HG02610 (cell line): ENCODE measurements around the gene ACOXL.

Experiments used
- ATAC-seq: cut with Tn5 transposase; IDR thresholded peaks from one replicate; pipeline ENCODE4 v1.9.1; 2021; ENCODE audit warnings: mild to moderate bottlenecking, moderate library complexity; ENCODE audit not compliant: unreplicated experiment

Gene ACOXL

DNA sequence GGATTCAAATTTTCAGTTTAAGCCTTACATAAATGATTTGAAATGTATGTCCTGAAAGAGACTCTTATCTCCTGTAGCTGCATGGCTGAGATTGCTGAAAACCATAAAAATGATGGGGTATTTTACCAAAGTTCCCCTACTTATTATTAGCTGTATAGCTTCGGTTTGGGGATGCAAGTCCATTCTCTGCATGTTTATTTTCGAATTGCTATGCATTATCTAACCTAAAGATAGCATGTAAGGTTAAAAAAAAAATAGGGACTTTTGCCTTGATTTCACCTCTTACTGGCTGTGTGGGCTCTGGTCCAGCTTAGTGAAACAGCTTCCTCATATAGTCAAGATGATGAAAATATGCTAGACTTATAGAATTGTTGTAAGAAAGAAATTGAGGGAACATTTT is 14.0 kb upstream of the ACOXL start:
- peak; percentile 41 for ATAC-seq

DNA sequence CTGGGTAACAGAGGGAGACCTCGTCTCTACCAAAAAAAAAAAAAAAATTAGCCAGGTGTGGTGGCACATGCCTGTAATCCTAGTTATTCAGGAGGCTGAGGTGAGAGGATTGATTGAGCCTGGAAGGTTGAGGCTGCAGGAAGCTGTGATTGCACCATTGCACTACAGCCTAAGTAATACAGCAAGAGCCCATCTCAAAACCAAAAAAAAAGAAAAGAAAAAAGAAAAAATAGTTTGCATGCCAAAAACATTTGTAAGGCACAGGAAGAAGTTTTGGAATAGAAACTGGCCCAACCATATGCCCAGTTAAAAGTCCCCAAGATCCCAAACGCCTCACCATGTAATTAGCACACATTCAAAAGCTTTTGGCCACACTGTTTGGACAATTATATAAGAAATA is 13.4 kb upstream of the ACOXL start:
- ATAC-seq, result no peak

- ATAC-seq, result no peak
Measured at GRCh38 chr2:110720547-110720946, 11.8 kb upstream of the ACOXL start.

GRCh38 chr2:110724820-110725219 is 7.6 kb upstream of the ACOXL start:
- ATAC-seq, result no peak

DNA sequence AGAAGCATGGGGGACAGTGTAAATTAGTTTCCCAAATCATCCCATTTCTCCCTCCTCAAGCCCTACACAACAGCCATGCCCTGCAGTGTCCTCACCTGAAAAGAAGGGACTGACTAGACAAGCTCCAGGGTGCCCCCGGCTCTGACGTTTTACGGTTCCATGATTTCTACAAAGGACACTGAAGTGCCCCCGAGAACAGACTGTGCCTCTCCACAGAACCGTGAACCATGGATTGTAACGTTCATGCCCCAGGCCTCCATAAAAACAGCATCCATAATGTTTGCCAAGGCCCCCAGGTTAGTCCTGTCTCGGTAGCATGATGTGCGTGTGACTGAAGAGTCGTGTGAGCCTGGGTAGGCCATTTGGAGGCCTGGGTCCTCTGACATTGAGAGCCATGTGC is 7.0 kb upstream of the ACOXL start:
- ATAC-seq, result no peak

DNA sequence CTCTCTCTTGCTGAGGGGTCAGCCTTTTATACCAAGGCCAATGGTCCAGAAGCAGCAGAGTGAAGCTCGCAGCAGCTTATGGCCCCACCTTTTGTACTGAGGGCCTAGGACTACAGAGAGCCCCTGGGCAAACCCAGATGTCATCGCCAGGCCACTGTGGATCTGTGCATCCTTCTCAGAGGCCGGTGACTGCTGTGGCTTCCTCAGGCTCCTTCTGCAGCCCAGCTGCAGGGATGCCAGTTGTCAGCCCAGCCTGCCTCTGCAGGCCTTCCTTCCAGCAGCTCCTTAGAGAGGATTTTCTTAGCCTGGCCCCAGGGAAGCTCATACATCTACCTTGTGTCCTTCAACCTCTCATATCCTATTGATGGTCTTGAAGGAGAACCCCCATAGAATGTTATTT is 6.5 kb upstream of the ACOXL start:
- ATAC-seq, result no peak

DNA sequence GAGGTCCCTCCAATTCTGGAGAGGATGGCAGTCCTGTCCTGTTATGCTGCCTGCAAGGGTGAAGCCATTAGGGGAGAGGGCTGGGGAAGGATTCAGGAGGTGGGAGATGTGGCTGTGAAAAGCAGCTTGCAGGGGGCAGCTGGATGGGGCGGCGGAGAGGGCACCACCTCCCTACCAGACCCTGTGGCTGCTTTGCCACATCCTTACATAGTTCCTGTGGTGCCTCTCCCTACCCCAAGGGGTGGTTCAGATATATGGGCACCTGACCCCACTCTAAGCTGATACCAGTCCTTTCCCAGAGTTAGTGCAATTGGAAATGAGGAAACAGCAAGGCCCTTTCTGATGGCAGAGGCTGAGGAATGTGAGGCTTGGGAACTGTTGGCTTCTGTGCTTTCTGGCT is 6.1 kb upstream of the ACOXL start:
- ATAC-seq, result no peak

GRCh38 chr2:110727923-110728322 is 4.5 kb upstream of the ACOXL start:
- no peak for ATAC-seq

GRCh38 chr2:110729106-110729505 is 3.3 kb upstream of the ACOXL start:
- ATAC-seq, result no peak

GRCh38 chr2:110731064-110731463 is 1.3 kb upstream of the ACOXL start:
- ATAC-seq, result peak; percentile 52

GRCh38 chr2:110735366-110735765 is 3.0 kb downstream of the ACOXL start:
- no peak for ATAC-seq

GRCh38 chr2:110737783-110738182 is 5.4 kb downstream of the ACOXL start:
- ATAC-seq, result no peak

DNA sequence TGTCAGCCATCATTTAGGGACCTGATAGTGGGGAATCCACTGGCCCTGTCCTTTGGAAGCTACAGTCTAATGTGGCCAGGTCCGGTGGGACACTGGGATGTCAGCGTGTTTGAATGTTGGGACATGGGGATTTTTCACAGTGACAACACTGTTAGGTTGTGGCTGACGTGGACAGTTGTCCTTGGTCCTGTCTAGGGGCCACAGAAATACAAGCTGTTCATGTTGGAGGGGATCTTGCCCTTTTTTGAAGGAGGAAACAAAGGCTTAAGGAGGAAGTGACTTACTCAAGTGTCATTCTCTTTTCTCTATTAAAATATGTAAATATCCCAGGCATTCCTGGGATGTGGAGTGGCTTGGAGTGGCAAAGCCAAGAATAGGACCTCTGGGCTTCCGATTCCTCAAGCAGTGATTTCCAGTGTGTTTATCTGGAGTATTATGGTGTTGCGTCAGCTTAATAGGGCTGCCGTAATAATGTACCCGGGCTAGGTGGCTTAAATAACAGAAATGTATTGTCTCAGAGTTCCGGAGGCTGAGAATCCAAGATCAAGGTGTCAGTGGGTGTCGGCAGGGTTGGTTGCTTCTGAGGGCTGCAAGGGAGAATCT is 8.5 kb downstream of the ACOXL start:
- no peak for ATAC-seq

DNA sequence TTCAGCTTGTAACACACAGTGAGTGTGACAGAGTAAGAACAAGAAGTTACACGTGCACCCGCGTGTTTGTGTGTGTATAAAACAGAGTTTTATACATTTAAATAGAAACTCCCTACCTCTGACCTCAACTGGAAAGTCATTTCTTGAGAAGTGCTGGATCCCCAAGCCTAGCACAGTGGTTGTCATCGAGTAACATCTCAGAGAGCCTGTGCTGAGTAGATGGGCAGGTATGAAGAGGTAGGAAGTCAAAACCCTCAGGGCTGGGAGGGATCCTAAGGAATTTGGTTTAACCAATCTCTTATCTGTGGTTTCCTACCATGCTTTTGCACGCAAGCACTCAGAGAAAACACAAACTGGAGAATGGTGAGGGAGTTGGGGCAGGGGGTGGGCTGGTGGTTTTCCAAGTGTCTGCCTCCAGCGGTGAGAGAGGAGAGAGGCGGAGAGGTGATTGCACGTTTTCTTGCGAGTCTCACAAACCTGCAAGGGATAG is 9.2 kb downstream of the ACOXL start:
- ATAC-seq, result peak; percentile 46

GRCh38 chr2:110742412-110742811 is 10.0 kb downstream of the ACOXL start:
- ATAC-seq, result no peak

- no peak for ATAC-seq
Measured at GRCh38 chr2:110743600-110743999, 11.2 kb downstream of the ACOXL start.

DNA sequence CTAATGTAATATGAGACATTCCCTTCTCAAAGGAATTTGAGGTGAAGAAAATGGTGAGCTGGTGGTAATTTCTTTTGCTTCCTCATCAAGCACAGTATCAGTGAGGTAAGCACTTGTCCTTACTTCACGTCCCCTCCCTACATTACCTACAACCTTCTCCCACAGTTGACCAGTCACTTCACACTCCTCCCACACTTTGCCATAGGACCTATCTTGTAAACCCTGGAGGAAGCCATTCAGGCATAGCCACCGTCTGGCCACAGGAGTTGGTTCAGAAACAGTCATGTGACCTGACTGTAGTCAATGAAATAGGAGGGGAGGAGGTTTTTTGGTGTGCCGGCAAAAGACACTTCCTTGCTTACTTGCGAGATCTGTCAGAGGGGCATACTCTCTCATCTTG is 12.1 kb downstream of the ACOXL start:
- no peak for ATAC-seq

GRCh38 chr2:110745048-110745447 is 12.7 kb downstream of the ACOXL start:
- no peak for ATAC-seq

DNA sequence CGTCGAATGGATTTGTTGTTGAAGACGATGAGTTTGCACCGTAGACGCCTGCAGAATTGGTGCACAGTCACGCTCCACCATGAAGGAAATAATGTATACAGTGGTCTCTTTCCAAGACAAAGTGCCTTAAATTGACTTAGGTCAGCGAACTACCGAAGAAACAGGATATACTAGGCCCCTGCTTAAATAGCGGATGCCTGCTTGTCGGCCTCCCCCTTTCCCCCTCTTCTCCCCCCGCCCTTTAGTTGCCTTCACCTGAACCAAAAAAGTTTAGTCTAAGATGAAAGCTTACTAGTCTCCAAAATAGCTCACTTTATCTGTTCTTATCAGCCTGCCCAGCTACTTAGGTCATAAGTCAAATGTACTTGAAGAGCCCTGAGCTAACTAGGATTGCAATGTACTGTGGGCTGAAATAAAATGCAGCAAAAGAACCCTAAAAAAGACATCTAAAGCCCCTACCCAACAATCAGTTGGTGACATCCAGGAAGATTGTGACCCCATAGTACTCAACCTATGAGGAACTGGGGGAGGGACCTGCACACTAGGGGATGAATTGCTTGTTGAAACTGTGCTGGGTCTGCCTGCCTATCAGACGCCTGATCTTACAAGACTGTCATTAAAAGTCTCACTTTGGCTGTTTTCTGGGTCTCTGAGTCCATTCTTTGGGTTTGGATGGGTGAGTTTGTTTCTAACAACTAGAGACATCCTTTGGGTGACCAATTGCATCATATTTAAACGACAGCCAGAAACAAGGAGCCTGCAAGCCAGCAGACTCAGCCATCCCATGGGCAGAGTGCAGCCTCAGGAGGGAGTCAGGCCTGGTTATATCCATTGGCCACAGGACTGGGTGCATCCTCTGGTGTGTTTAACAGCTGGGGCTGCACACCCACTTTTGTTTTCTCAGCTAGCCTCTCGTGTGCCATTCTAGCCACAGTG is 14.5 kb downstream of the ACOXL start:
- no peak for ATAC-seq

- ATAC-seq, result no peak
Measured at GRCh38 chr2:110747522-110748488, 15.4 kb downstream of the ACOXL start.

- ATAC-seq, result peak; percentile 93
Measured at GRCh38 chr2:110748489-110748867, 16.1 kb downstream of the ACOXL start.
